H9 (cell line): ENCODE results near the gene MCU. TPM values are rescaled to one million over a fixed set of nuclear protein-coding genes. Genes with fewer than 3 reads are reported as not detected.

Experiments used
- DNase-seq: peaks from one replicate; pipeline ENCODE4 v3.0.0-alpha.2; 2017
- H2AFZ ChIP-seq: one replicate; pipeline ENCODE4 v1.6.1; 2013; ENCODE audit warnings: mild to moderate bottlenecking, low read length, control low read depth, moderate library complexity
- H2AK5ac ChIP-seq: 2 replicates; pipeline ENCODE4 v1.6.1; 2013; ENCODE audit warnings: low read length, control low read depth, mixed read lengths; ENCODE audit not compliant: insufficient read length
- H2BK120ac ChIP-seq: one replicate; pipeline ENCODE4 v1.6.1; 2013; ENCODE audit warnings: low read depth, mild to moderate bottlenecking, low read length, control low read depth, inconsistent platforms; ENCODE audit not compliant: poor library complexity, severe bottlenecking
- H2BK12ac ChIP-seq: 2 replicates; pipeline ENCODE4 v1.6.1; 2013; ENCODE audit warnings: low read length, control low read depth, mixed read lengths, low read depth; ENCODE audit not compliant: insufficient read length
- H2BK15ac ChIP-seq: 2 replicates; pipeline ENCODE4 v1.6.1; 2013; ENCODE audit warnings: low read depth, low read length, control low read depth
- H2BK20ac ChIP-seq: one replicate; pipeline ENCODE4 v1.6.1; 2013; ENCODE audit warnings: low read depth, mild to moderate bottlenecking, low read length, control low read depth, inconsistent platforms; ENCODE audit not compliant: poor library complexity, severe bottlenecking
- H2BK5ac ChIP-seq: 2 replicates; pipeline ENCODE4 v1.6.1; 2013; ENCODE audit warnings: low read length, control low read depth, mixed read lengths; ENCODE audit not compliant: insufficient read length
- H3K14ac ChIP-seq: 2 replicates; pipeline ENCODE4 v1.6.1; 2013; ENCODE audit warnings: low read length, control low read depth; ENCODE audit not compliant: insufficient read depth
- H3K18ac ChIP-seq: 2 replicates; pipeline ENCODE4 v1.6.1; 2013; ENCODE audit warnings: low read depth, mild to moderate bottlenecking, mixed read lengths, low read length, control low read depth; ENCODE audit not compliant: insufficient read length
- H3K23ac ChIP-seq: 2 replicates; pipeline ENCODE4 v1.6.1; 2013; ENCODE audit warnings: low read length, control low read depth, mixed read lengths, low read depth; ENCODE audit not compliant: insufficient read length
- H3K23me2 ChIP-seq: 2 replicates; pipeline ENCODE4 v1.6.1; 2013; ENCODE audit warnings: low read depth, mild to moderate bottlenecking, mixed read lengths, low read length, control low read depth; ENCODE audit not compliant: insufficient read length, poor library complexity, severe bottlenecking
- H3K27ac ChIP-seq: 2 replicates; pipeline ENCODE4 v1.5.1; 2013; ENCODE audit warnings: low read length, control low read depth, mixed read lengths, low read depth; ENCODE audit not compliant: insufficient read length
- H3K27me3 ChIP-seq: 2 replicates; pipeline ENCODE4 v1.6.1; 2013; ENCODE audit warnings: low read length, control low read depth, inconsistent platforms; ENCODE audit not compliant: insufficient read depth
- H3K4ac ChIP-seq: 2 replicates; pipeline ENCODE4 v1.6.1; 2013; ENCODE audit warnings: low read depth, mild to moderate bottlenecking, control low read depth, inconsistent platforms, low read length, moderate library complexity
- H3K4me1 ChIP-seq: 2 replicates; pipeline ENCODE4 v1.6.1; 2013; ENCODE audit warnings: low read length, control low read depth, inconsistent platforms; ENCODE audit not compliant: insufficient read depth
- H3K4me2 ChIP-seq: 2 replicates; pipeline ENCODE4 v1.6.1; 2013; ENCODE audit warnings: low read length, control low read depth, mixed read lengths; ENCODE audit not compliant: insufficient read length, insufficient read depth
- H3K56ac ChIP-seq: 2 replicates; pipeline ENCODE4 v1.6.1; 2013; ENCODE audit warnings: low read depth, mild to moderate bottlenecking, mixed read lengths, low read length, control low read depth; ENCODE audit not compliant: insufficient read length
- H3K79me1 ChIP-seq: 2 replicates; pipeline ENCODE4 v1.6.1; 2013; ENCODE audit warnings: low read depth, mild to moderate bottlenecking, moderate library complexity, low read length, control low read depth, inconsistent platforms; ENCODE audit not compliant: insufficient read depth, poor library complexity, severe bottlenecking
- H3K79me2 ChIP-seq: 2 replicates; pipeline ENCODE4 v1.6.1; 2013; ENCODE audit warnings: low read length, control low read depth, inconsistent platforms; ENCODE audit not compliant: insufficient read depth
- H3K9ac ChIP-seq: 2 replicates; pipeline ENCODE4 v1.6.1; 2013; ENCODE audit warnings: low read length, control low read depth, mixed read lengths; ENCODE audit not compliant: insufficient read length; ENCODE audit errors: extremely low read depth
- H3K9me3 ChIP-seq: one replicate; pipeline ENCODE4 v1.6.1; 2013; ENCODE audit warnings: low read depth, low read length, inconsistent platforms; ENCODE audit not compliant: control insufficient read depth
- H3T11ph ChIP-seq: one replicate; pipeline ENCODE4 v1.6.1; 2013; ENCODE audit warnings: mild to moderate bottlenecking, low read length, control low read depth, inconsistent platforms
- H4K20me1 ChIP-seq: one replicate; pipeline ENCODE4 v1.6.1; 2013; ENCODE audit not compliant: control insufficient read depth, insufficient read length, insufficient read depth
- H4K5ac ChIP-seq: 2 replicates; pipeline ENCODE4 v1.6.1; 2013; ENCODE audit warnings: low read depth, mild to moderate bottlenecking, mixed read lengths, low read length, control low read depth; ENCODE audit not compliant: insufficient read length
- H4K8ac ChIP-seq: replicated peaks from 2 replicates; pipeline ENCODE4 v1.6.1; 2013; ENCODE audit warnings: low read length, control low read depth, mixed read lengths, low read depth; ENCODE audit not compliant: insufficient read length
- H4K91ac ChIP-seq: 2 replicates; pipeline ENCODE4 v1.6.1; 2013; ENCODE audit warnings: low read depth, mild to moderate bottlenecking, moderate library complexity, mixed read lengths, low read length, control low read depth; ENCODE audit not compliant: insufficient read length
- H3K27ac Mint-ChIP-seq, 3 experiments: 2 replicates in 2 of 3; 3 replicates in 1 of 3; pipeline ENCODE4 v1.8.0; 2020 to 2021; ENCODE audit warnings: mixed read lengths in 3 of 3, mild to moderate bottlenecking in 1 of 3, moderate library complexity in 1 of 3
- H3K27me3 Mint-ChIP-seq: 2 replicates; pipeline ENCODE4 v1.8.0; 2021; ENCODE audit warnings: low read depth, mild to moderate bottlenecking, moderate library complexity, mixed read lengths
- H3K36me3 Mint-ChIP-seq, 3 experiments: 2 replicates in 2 of 3; 3 replicates in 1 of 3; pipeline ENCODE4 v1.8.0; 2020 to 2021; ENCODE audit warnings: low read depth in 3 of 3, mixed read lengths in 3 of 3; ENCODE audit not compliant: insufficient read depth in 1 of 3
- H3K4me1 Mint-ChIP-seq, 2 experiments: 2 replicates each; pipeline ENCODE4 v1.8.0; 2020; ENCODE audit warnings: mixed read lengths in 2 of 2
- H3K4me3 Mint-ChIP-seq, 2 experiments: 2 replicates in 1 of 2; 3 replicates in 1 of 2; pipeline ENCODE4 v1.8.0; 2020 to 2021; ENCODE audit warnings: mild to moderate bottlenecking in 2 of 2, mixed read lengths in 2 of 2, moderate library complexity in 1 of 2
- H3K9me3 Mint-ChIP-seq, 2 experiments: 2 replicates in 1 of 2; 3 replicates in 1 of 2; pipeline ENCODE4 v1.8.0; 2020; ENCODE audit warnings: mild to moderate bottlenecking in 2 of 2, mixed read lengths in 2 of 2, moderate library complexity in 1 of 2
- WGBS: extraction: QIAGEN DNeasy Blood & Tissue Kit; methylation state at CpG from one replicate; pipeline ENCODE4 v1.1.7; 2013; ENCODE audit warnings: missing lambda C conversion rate, low lambda C conversion rate, mixed read lengths; ENCODE audit not compliant: insufficient read length; ENCODE audit errors: extremely low coverage; 5-methylcytosine and 5-hydroxymethylcytosine counted together
- total RNA-seq: library from RNA; stranded (reverse); gene quantifications from 2 replicates; pipeline ENCODE4 v1.2.1, GENCODE V29; 2021
- TF ChIP-seq, protein P1 (sequence below): fragments of 200-600 bp; sonication (generic); conservative IDR thresholded peaks from 3 replicates; pipeline ENCODE4 v1.8.0; 2021; ENCODE audit warnings: antibody characterized with exemption, mild to moderate bottlenecking

MCU gene
- total RNA-seq, 1 experiment from 2014 or later, result 36.6 TPM

DNA sequence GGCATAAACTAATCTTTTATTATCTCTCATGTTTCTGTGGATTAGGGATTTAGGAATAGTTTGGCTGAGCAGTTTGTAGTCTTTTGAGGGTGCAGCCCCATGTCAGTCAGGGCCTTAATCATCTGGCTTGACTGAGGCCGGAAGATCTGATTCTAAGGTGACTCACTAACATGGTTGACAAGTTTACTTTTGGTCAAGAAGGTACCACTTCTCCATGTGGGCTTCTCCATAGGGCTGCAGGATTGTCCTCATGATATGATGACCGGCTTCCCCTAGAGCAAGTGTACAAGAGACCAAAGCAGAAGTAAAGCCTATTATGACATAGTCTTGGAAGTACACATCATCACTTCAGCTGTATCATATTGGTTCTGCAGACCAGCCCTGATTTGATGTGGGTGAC is 155.7 kb downstream of the MCU start:
- DNase-seq, result no peak
- H3K4me1 Mint-ChIP-seq, result 0 out of 4 replicates have a peak, but pooled peaks cover 0 to 2% of the 10 kb centered on the region in 2 experiments
- Histone ChIP-seq H2BK20ac (no peak overlapping the region), H3K56ac (no peak overlapping the region), H3K4me2 (no peak overlapping the region), H3K9me3 (no peaks in the 10 kb centered on the region), H3K23me2 (no peaks in the 10 kb centered on the region), H2AFZ (no peak overlapping the region), H3K18ac (no peak overlapping the region), H2BK120ac (no peak overlapping the region), H3K23ac (no peak overlapping the region), H3T11ph (no peak overlapping the region), H3K27ac (no peak overlapping the region), H4K91ac (no peak overlapping the region), H2AK5ac (no peak overlapping the region), H4K8ac (no peak overlapping the region), H4K5ac (no peak overlapping the region), H3K4me1 (no peaks in the 10 kb centered on the region), H3K79me2 (no peaks in the 10 kb centered on the region; the same call in 1 of the 2 replicates), H3K4ac (no peak overlapping the region), H2BK15ac (no peak overlapping the region), H3K14ac (no peak overlapping the region), H4K20me1 (no peaks in the 10 kb centered on the region), H3K27me3 (no peaks in the 10 kb centered on the region), H3K79me1 (no peaks in the 10 kb centered on the region), H2BK12ac (no peak overlapping the region), H2BK5ac (no peak overlapping the region), H3K9ac (no peak overlapping the region)
- H3K4me3 Mint-ChIP-seq, result no peak overlapping the region
- TF ChIP-seq, protein P1, sequence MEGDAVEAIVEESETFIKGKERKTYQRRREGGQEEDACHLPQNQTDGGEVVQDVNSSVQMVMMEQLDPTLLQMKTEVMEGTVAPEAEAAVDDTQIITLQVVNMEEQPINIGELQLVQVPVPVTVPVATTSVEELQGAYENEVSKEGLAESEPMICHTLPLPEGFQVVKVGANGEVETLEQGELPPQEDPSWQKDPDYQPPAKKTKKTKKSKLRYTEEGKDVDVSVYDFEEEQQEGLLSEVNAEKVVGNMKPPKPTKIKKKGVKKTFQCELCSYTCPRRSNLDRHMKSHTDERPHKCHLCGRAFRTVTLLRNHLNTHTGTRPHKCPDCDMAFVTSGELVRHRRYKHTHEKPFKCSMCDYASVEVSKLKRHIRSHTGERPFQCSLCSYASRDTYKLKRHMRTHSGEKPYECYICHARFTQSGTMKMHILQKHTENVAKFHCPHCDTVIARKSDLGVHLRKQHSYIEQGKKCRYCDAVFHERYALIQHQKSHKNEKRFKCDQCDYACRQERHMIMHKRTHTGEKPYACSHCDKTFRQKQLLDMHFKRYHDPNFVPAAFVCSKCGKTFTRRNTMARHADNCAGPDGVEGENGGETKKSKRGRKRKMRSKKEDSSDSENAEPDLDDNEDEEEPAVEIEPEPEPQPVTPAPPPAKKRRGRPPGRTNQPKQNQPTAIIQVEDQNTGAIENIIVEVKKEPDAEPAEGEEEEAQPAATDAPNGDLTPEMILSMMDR, result no peak
- H3K27me3 Mint-ChIP-seq, result no peaks in the 10 kb centered on the region
- WGBS, result no CpG with 5 or more reads among the region's 2 CpGs
- H3K27ac Mint-ChIP-seq, result no peak overlapping the region
- peaks cover 16 to 17% (median 16%) of the 10 kb centered on the region in 3 experiments for H3K36me3 Mint-ChIP-seq
- peaks cover 10 to 14% of the 10 kb centered on the region in 2 experiments for H3K9me3 Mint-ChIP-seq
